Endothelial cell of umbilical vein (primary cell): ENCODE results near the gene FGFRL1. TPM values are rescaled to one million over a fixed set of nuclear protein-coding genes. Genes with fewer than 3 reads are reported as not detected.

Experiments used
- BruUV-seq: library from RNA; stranded (reverse); fragments of 400-500 nt; replicated peaks from 2 replicates; lab custom pipeline; 2021; lab: Mats Ljungman, UMichigan
- CTCF ChIA-PET: fragments of 300-600, 350-600 bp; sonication (Branson Sonifier 250); formaldehyde crosslinking; loops from one replicate; lab custom pipeline; 2021; ENCODE audit warnings: antibody characterized with exemption, inconsistent platforms; lab: Charles Lee
- POLR2A ChIA-PET: fragments of 300-600, 350-600 bp; sonication (Branson Sonifier 250); formaldehyde crosslinking; loops from one replicate; lab custom pipeline; 2021; ENCODE audit warnings: antibody characterized with exemption, inconsistent platforms; lab: Charles Lee
- DNase-seq: peaks from one replicate; pipeline ENCODE4 v3.0.0-alpha.2; 2011; ENCODE audit warnings: low read depth, low spot score
- FAIRE-seq: peaks from 2 replicates; lab custom pipeline; 2011; peaks lifted over from hg19 to GRCh38; lab: Jason Lieb, UNC
- H2AFZ ChIP-seq: 2 replicates; pipeline ENCODE4 v1.6.0; 2012; ENCODE audit warnings: low read depth, low read length, control low read depth, inconsistent platforms
- H3K27ac ChIP-seq: 2 replicates; pipeline ENCODE4 v1.5.1; 2011; ENCODE audit warnings: low read depth, mild to moderate bottlenecking, control low read depth, low read length, moderate library complexity; ENCODE audit not compliant: insufficient read depth
- H3K27me3 ChIP-seq, 2 experiments: 2 replicates each; pipeline versions ENCODE4 v1.6.0 to v1.6.1; 2011; ENCODE audit warnings: low read length in 2 of 2, mixed read lengths in 1 of 2; ENCODE audit not compliant: control insufficient read depth in 2 of 2, insufficient read depth in 2 of 2
- H3K36me3 ChIP-seq, 2 experiments: 2 replicates in 1 of 2; 3 replicates in 1 of 2; pipeline ENCODE4 v1.5.1; 2011; ENCODE audit warnings: low read length in 2 of 2, mild to moderate bottlenecking in 1 of 2, moderate library complexity in 1 of 2; ENCODE audit not compliant: control insufficient read depth in 2 of 2, insufficient read depth in 2 of 2; ENCODE audit errors: extremely low read depth in 1 of 2
- H3K4me1 ChIP-seq: 3 replicates; pipeline ENCODE4 v1.5.1; 2011; ENCODE audit warnings: mild to moderate bottlenecking, low read length; ENCODE audit not compliant: control insufficient read depth, insufficient read depth; ENCODE audit errors: extremely low read depth
- H3K4me2 ChIP-seq: 2 replicates; pipeline ENCODE4 v1.6.1; 2011; ENCODE audit warnings: low read length, control low read depth, mixed read lengths; ENCODE audit not compliant: insufficient read depth
- H3K4me3 ChIP-seq, 3 experiments: fragments of 200-600 bp in 1 of 3; sonication (generic), shearing (Covaris generic) in 1 of 3; replicated peaks in 1 of 3; 2 replicates each; pipeline ENCODE4 v1.5.1; 2011 to 2016; ENCODE audit warnings: control low read depth in 3 of 3, low read length in 3 of 3, mild to moderate bottlenecking in 2 of 3, inconsistent platforms in 1 of 3, low read depth in 1 of 3, moderate library complexity in 1 of 3; ENCODE audit not compliant: insufficient read depth in 1 of 3
- H3K79me2 ChIP-seq: 2 replicates; pipeline ENCODE4 v1.6.0; 2012; ENCODE audit warnings: low read length, inconsistent platforms; ENCODE audit not compliant: control insufficient read depth, insufficient read depth
- H3K9ac ChIP-seq: replicated peaks from 2 replicates; pipeline ENCODE3; 2011; ENCODE audit warnings: low read length, control low read depth; ENCODE audit not compliant: insufficient read depth; ENCODE audit errors: extremely low read depth
- H3K9me1 ChIP-seq: replicated peaks from 3 replicates; pipeline ENCODE4 v1.6.0; 2011; ENCODE audit warnings: mild to moderate bottlenecking, low read length; ENCODE audit not compliant: control insufficient read depth, insufficient read depth; ENCODE audit errors: extremely low read depth
- H3K9me3 ChIP-seq: replicated peaks from 2 replicates; pipeline ENCODE4 v1.5.1; 2012; ENCODE audit warnings: low read length, inconsistent platforms; ENCODE audit not compliant: control insufficient read depth, insufficient read depth
- H4K20me1 ChIP-seq: replicated peaks from 2 replicates; pipeline ENCODE3; 2011; ENCODE audit warnings: mild to moderate bottlenecking, low read length; ENCODE audit not compliant: control insufficient read depth, insufficient read depth; ENCODE audit errors: extremely low read depth
- EZH2 ChIP-seq: IDR thresholded peaks from 2 replicates; pipeline ENCODE4 v1.6.1; 2012; ENCODE audit warnings: borderline replicate concordance, low read depth, mild to moderate bottlenecking, moderate library complexity, low read length, inconsistent platforms; ENCODE audit not compliant: severe bottlenecking
- FOS ChIP-seq: IDR thresholded peaks from 2 replicates; pipeline ENCODE4 v1.6.1; 2011; ENCODE audit warnings: mild to moderate bottlenecking, low read length, moderate library complexity, borderline replicate concordance; ENCODE audit not compliant: insufficient read depth
- GATA2 ChIP-seq: IDR thresholded peaks from 2 replicates; pipeline ENCODE4 v1.7.0; 2011; ENCODE audit warnings: low read depth, mild to moderate bottlenecking, moderate library complexity, mixed read lengths, low read length; ENCODE audit not compliant: insufficient read length, insufficient read depth
- JUN ChIP-seq: IDR thresholded peaks from 2 replicates; pipeline ENCODE4 v1.6.1; 2011; ENCODE audit warnings: borderline replicate concordance, low read depth; ENCODE audit not compliant: insufficient read length, insufficient read depth
- MYC ChIP-seq: IDR thresholded peaks from one replicate; pipeline ENCODE4 v1.6.1; 2011; ENCODE audit warnings: mild to moderate bottlenecking, low read depth, low read length
- POLR2A ChIP-seq: IDR thresholded peaks from 2 replicates; pipeline ENCODE4 v1.6.1; 2012; ENCODE audit warnings: low read depth, mild to moderate bottlenecking, control low read depth, low read length
- POLR2AphosphoS5 ChIP-seq: IDR thresholded peaks from 2 replicates; pipeline ENCODE4 v1.6.1; 2012; ENCODE audit warnings: low read depth, mild to moderate bottlenecking, control low read depth, low read length, moderate library complexity; ENCODE audit not compliant: insufficient read depth
- dilution Hi-C: fragments of 300-500 bp; cut with MboI; formaldehyde crosslinking; loops from one replicate; pipeline ENCODE4 v1.15.0; 2019; ENCODE audit warnings: low sequenced_read_pairs; ENCODE audit not compliant: extremely low pct_ligation_motif_present
- intact Hi-C: fragments of 100-400 bp; cut with micrococcal nuclease; formaldehyde crosslinking; loops from one replicate; pipeline ENCODE4 v1.10.0; 2022
- polyA plus RNA-seq, 4 experiments: library from polyadenylated mRNA; depleted of rRNA in 3 of 4; stranded (reverse) in 3 of 4; unstranded in 1 of 4; fragments of >200 nt; gene quantifications; 2 replicates each; pipeline versions ENCODE4 v1.2.1 to v1.2.3, GENCODE V29; 2011 to 2012; ENCODE audit warnings: missing spikeins in 1 of 4
- total RNA-seq: library from RNA; stranded (reverse); gene quantifications from 2 replicates; pipeline ENCODE4 v1.2.3, GENCODE V29; 2021
- TF ChIP-seq, protein P1 (sequence below), 2 donors: IDR thresholded peaks; 1 replicate in 1 of 2; 2 replicates in 1 of 2; pipeline ENCODE4 v1.5.1; 2011; ENCODE audit warnings: low read length in 2 of 2, mild to moderate bottlenecking in 2 of 2, moderate library complexity in 2 of 2, control low read depth in 1 of 2, inconsistent platforms in 1 of 2, low read depth in 1 of 2; ENCODE audit not compliant: insufficient read depth in 1 of 2; ENCODE audit errors: extremely low read depth in 1 of 2
- TF ChIP-seq, protein P2 (sequence below): IDR thresholded peaks from 2 replicates; pipeline ENCODE4 v1.6.1; 2011; ENCODE audit not compliant: insufficient read depth, insufficient read length

Gene FGFRL1
- total and polyA plus RNA-seq, 2 donors (not counting 3 experiments of a cell fraction or from before 2014, with no cell fraction given): 33.3 to 74.6 TPM

DNA sequence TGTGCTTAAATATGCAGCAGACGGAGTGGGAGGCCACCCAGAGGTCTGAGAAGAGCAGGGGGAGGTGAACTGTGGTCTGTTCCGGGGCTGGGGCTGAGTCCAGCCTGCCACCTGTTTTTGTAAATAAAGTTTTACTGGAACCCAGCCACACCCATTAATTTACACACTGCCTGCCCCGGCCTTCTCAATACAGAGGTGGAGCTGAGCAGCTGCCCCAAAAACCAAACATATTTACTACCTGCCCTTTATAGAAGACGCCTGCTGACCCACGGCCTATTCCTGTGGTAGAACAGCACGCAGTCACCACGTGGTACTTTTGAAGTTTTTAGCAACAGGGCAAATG, 45.9 kb downstream of the FGFRL1 start:
- no peak overlapping the region for H3K4me2 ChIP-seq
- BruUV-seq: no TSS peak
- H3K79me2 ChIP-seq: no peaks in the 10 kb centered on the region
- H3K9me1 ChIP-seq: no peaks in the 10 kb centered on the region
- no peaks in the 10 kb centered on the region for H3K9me3 ChIP-seq
- H3K27me3 ChIP-seq: peaks cover 22 to 33% of the 10 kb centered on the region in 2 experiments
- no peaks in the 10 kb centered on the region for H3K4me1 ChIP-seq
- no peak for TF ChIP-seq EZH2
- TF ChIP-seq JUN: no peak
- TF ChIP-seq, protein P1, sequence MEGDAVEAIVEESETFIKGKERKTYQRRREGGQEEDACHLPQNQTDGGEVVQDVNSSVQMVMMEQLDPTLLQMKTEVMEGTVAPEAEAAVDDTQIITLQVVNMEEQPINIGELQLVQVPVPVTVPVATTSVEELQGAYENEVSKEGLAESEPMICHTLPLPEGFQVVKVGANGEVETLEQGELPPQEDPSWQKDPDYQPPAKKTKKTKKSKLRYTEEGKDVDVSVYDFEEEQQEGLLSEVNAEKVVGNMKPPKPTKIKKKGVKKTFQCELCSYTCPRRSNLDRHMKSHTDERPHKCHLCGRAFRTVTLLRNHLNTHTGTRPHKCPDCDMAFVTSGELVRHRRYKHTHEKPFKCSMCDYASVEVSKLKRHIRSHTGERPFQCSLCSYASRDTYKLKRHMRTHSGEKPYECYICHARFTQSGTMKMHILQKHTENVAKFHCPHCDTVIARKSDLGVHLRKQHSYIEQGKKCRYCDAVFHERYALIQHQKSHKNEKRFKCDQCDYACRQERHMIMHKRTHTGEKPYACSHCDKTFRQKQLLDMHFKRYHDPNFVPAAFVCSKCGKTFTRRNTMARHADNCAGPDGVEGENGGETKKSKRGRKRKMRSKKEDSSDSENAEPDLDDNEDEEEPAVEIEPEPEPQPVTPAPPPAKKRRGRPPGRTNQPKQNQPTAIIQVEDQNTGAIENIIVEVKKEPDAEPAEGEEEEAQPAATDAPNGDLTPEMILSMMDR (IDR thresholded peaks at IDR 0.05; ENCODE audit: extremely low read depth in 1 of 2, insufficient read depth in 1 of 2, low read depth in 1 of 2, low read length in 2 of 2): no peak
- TF ChIP-seq FOS: no peak
- no peak for TF ChIP-seq MYC
- no peak for TF ChIP-seq POLR2A
- TF ChIP-seq GATA2: no peak
- TF ChIP-seq, protein P2, sequence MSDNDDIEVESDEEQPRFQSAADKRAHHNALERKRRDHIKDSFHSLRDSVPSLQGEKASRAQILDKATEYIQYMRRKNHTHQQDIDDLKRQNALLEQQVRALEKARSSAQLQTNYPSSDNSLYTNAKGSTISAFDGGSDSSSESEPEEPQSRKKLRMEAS: no peak
- TF ChIP-seq POLR2AphosphoS5: no peak
- DNase-seq (no peak), FAIRE-seq (no peak)
- dilution Hi-C loops: no loop called here
- CTCF ChIA-PET: no interaction called here
- H3K4me3 ChIP-seq: no peak overlapping the region
- intact Hi-C loops: no loop called here
- H3K9ac ChIP-seq: no peak overlapping the region
- no peak overlapping the region for H2AFZ ChIP-seq
- no peaks in the 10 kb centered on the region for H3K36me3 ChIP-seq
- H3K27ac ChIP-seq: no peak overlapping the region
- H4K20me1 ChIP-seq: no peaks in the 10 kb centered on the region
- POLR2A ChIA-PET: no interaction called here
